Measurements from ENCODE around the gene P2RY6. TPM values are rescaled to one million over a fixed set of nuclear protein-coding genes. Genes with fewer than 3 reads are reported as not detected.

The P2RY6 gene
- total RNA-seq, 2 experiments from 2014 or later, result not detected

- CTCF ChIA-PET, result interaction anchor here (0.6 to 2.8 kb wide), 5 partner anchors 9 to 39 kb away, joined by 3 to 22 read pairs (median 14); partner anchors contain the start of gene ARHGEF17
- Mint-ChIP-seq H3K4me3 (no peak overlapping the region), H3K27ac (no peak overlapping the region)
Measured at GRCh38 chr11:73297702-73298101, 25.6 kb downstream of the P2RY6 start.

GRCh38 chr11:73298233-73298632 lies 26.1 kb downstream of the P2RY6 start:
- ChIA-PET POLR2A (no interaction called here), CTCF (interaction anchor here (0.9 to 2.8 kb wide), 5 partner anchors 9 to 38 kb away, joined by 3 to 22 read pairs (median 14); partner anchors contain the start of gene ARHGEF17)
- no peak for DNase-seq
- no peaks in the 10 kb centered on the region for H3K36me3 Mint-ChIP-seq
- H3K4me1 Mint-ChIP-seq (ENCODE audit: low read depth), result peaks cover 3% of the 10 kb centered on the region
- peaks cover 4% of the 10 kb centered on the region for H3K27me3 Mint-ChIP-seq
- no peak overlapping the region for H3K4me3 Mint-ChIP-seq
- intact Hi-C loops (cut with micrococcal nuclease), result no loop called here
- no peak overlapping the region for H3K27ac Mint-ChIP-seq
- H3K9me3 Mint-ChIP-seq, result no peaks in the 10 kb centered on the region

More at GRCh38 chr11:73297702-73298101, 25.6 kb downstream of the P2RY6 start:
- Mint-ChIP-seq H3K9me3 (no peaks in the 10 kb centered on the region), H3K36me3 (no peaks in the 10 kb centered on the region), H3K4me1 (ENCODE audit: low read depth) (peaks cover 3% of the 10 kb centered on the region), H3K27me3 (peaks cover 4% of the 10 kb centered on the region)
- DNase-seq, result no peak
- POLR2A ChIA-PET, result no interaction called here
- intact Hi-C loops (cut with micrococcal nuclease), result no loop called here

DNA sequence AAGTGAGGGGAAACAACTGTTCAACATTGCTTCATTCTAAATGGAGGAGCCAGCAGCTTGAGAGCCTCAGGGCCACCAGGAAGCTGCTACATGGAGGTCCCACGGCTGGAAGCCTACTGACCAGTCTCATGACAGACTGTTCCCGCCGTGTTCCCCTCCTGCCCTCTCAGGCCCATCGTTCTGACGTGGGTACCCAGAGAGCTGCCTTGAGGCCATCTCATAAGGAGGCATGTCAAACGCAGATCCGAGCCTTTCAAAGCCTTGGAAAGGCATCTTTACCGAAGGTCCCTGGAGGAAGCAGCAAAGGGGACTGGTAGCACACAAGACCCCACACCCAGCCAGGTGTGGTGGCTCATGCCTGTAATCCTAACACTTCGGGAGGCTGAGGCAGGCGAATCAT lies 27.6 kb downstream of the P2RY6 start:
- no peak overlapping the region for H3K27ac Mint-ChIP-seq
- CTCF ChIA-PET, result interaction anchor here (0.6 to 2.8 kb wide), 4 partner anchors 8 to 862 kb away, joined by 3 to 22 read pairs (median 8); partner anchors contain the start of gene ARHGEF17
- no peak for DNase-seq
- peaks cover 3% of the 10 kb centered on the region for H3K4me1 Mint-ChIP-seq (ENCODE audit: low read depth)
- POLR2A ChIA-PET, result interaction anchor here (0.6 kb wide), 1 partner anchor 416 kb away, joined by 5 read pairs; no protein-coding TSS in a partner anchor
- H3K9me3 Mint-ChIP-seq, result no peaks in the 10 kb centered on the region
- peaks cover 5% of the 10 kb centered on the region for H3K27me3 Mint-ChIP-seq
- no peak overlapping the region for H3K4me3 Mint-ChIP-seq
- no peaks in the 10 kb centered on the region for H3K36me3 Mint-ChIP-seq
- intact Hi-C loops (cut with micrococcal nuclease), result no loop called here

DNA sequence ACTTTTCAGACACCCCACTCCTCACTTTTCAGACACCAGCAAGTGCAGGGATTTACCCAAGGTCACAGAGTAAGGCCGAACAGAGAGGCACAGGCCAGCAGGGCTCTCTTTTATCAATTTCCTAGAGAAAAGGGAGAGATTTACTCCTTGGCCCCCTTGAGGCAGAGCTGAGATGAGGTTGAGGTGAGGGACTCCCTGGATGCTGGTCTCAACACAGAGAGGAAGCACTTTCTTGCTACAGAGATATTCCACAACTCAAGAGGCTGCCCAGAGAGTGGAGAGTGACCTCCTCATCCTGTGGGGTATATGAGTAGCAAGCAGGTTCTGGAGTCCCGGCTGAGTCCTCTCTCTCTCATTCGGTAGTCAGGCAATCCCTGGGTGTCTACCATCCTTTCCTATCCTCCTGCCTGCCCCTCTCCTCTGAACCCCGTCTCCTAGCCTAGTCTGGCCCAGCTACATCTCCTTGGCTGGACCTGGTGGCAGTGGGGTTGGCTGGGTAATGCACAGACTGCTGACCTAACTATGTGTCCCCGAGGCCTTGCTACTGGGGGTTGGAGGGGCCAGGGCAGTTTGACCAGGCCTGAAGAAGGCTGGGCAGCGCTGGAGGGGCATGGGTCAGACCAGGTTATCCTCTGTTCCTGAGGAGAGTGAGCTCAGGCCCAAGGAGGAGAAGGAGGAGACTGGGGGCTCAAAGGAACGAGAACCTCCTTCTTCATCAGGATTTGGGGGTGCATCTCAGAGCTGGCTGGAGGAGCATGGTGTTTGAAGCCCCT lies 34.1 kb downstream of the P2RY6 start:
- Mint-ChIP-seq H3K27me3 (peaks cover 11% of the 10 kb centered on the region), H3K36me3 (no peaks in the 10 kb centered on the region), H3K9me3 (no peaks in the 10 kb centered on the region), H3K4me3 (peak overlapping the region; percentile 3), H3K27ac (no peak overlapping the region), H3K4me1 (ENCODE audit: low read depth) (peaks cover 6% of the 10 kb centered on the region)
- ChIA-PET POLR2A (interaction anchor here (1.4 kb wide), 1 partner anchor 29 kb away, joined by 5 read pairs; no protein-coding TSS in a partner anchor), CTCF (interaction anchor here (0.5 to 6.0 kb wide), 22 partner anchors 8 to 604 kb away, joined by 3 to 123 read pairs (median 3); no protein-coding TSS in a partner anchor)
- intact Hi-C loops (cut with micrococcal nuclease), result loop anchor here (5.0 kb wide), 1 partner anchor 86 kb away; no protein-coding TSS in a partner anchor
- no peak for DNase-seq

DNA sequence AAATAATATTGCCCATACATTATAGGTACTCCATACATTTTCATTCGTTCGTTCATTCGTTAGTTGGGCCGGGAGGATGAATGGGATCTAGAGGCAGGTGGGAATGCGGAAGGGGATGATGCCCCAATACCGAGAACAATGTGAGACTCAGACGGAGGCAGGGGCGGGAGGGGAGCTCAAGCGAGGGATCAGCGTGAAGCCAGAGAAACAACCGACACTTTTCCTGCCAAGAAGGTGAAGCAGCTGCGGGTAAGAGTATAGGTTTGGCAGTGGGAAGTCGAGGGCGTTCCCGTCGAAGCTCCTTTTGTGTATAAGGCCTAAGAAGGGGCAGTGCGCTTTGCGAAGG lies 34.8 kb downstream of the P2RY6 start:
- CTCF ChIA-PET, result interaction anchor here (0.5 to 6.0 kb wide), 24 partner anchors 8 to 604 kb away, joined by 3 to 123 read pairs (median 3); no protein-coding TSS in a partner anchor

DNA sequence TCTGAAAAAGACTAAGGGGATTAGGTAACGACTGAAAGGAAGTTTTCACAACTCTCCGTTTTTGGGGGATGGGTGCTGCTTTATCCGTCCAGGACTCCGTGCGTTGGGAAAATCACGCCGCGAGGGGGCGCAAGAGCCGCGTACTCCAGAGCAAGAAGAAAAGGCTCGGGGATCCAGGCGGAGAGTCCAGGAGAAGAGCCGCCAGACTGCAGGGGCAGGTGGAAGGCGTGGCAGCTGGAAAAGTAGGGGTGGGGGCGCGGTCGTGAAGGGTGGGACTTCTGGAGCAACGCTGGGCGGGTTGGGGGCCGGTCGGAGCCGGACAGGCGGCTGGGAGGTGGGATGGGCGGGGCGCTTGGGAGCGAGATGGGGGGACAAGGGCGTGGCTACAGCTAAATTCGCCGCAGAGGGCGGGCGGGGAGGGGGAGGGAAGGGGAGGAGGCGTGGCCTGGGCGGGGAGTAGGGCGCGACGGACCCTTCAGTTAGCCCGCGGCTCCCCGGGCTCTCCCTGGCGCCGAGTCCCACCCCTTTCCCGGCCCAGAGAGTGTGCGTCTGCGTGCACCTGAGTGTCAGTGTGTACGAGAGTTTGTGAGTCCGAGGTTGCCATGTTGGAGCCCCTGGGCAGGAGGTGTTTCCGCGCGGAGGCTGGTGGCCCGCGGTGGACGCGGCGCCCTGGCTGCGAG lies 35.3 kb downstream of the P2RY6 start:
- Mint-ChIP-seq H3K36me3 (no peaks in the 10 kb centered on the region), H3K4me1 (ENCODE audit: low read depth) (peaks cover 6% of the 10 kb centered on the region), H3K9me3 (no peaks in the 10 kb centered on the region), H3K27me3 (peaks cover 8% of the 10 kb centered on the region), H3K4me3 (peak overlapping the region; percentile 74), H3K27ac (no peak overlapping the region)
- intact Hi-C loops (cut with micrococcal nuclease), result loop anchor here (1.0 to 5.0 kb wide), 2 partner anchors 28 to 85 kb away; no protein-coding TSS in a partner anchor
- peak; percentile 93 for DNase-seq
- ChIA-PET POLR2A (interaction anchor here (1.4 kb wide), 1 partner anchor 28 kb away, joined by 5 read pairs; no protein-coding TSS in a partner anchor), CTCF (interaction anchor here (0.6 to 6.0 kb wide), 22 partner anchors 9 to 603 kb away, joined by 3 to 123 read pairs (median 4); no protein-coding TSS in a partner anchor)

More for the DNA sequence above, 34.8 kb downstream of the P2RY6 start:
- peaks cover 6% of the 10 kb centered on the region for H3K4me1 Mint-ChIP-seq (ENCODE audit: low read depth)
- no peak overlapping the region for H3K27ac Mint-ChIP-seq
- DNase-seq, result no peak
- no peaks in the 10 kb centered on the region for H3K36me3 Mint-ChIP-seq
- peaks cover 11% of the 10 kb centered on the region for H3K27me3 Mint-ChIP-seq
- H3K9me3 Mint-ChIP-seq, result no peaks in the 10 kb centered on the region
- POLR2A ChIA-PET, result interaction anchor here (1.4 kb wide), 1 partner anchor 28 kb away, joined by 5 read pairs; no protein-coding TSS in a partner anchor
- intact Hi-C loops (cut with micrococcal nuclease), result loop anchor here (1.0 to 5.0 kb wide), 2 partner anchors 28 to 85 kb away; no protein-coding TSS in a partner anchor
- peak overlapping the region; percentile 74 for H3K4me3 Mint-ChIP-seq

DNA sequence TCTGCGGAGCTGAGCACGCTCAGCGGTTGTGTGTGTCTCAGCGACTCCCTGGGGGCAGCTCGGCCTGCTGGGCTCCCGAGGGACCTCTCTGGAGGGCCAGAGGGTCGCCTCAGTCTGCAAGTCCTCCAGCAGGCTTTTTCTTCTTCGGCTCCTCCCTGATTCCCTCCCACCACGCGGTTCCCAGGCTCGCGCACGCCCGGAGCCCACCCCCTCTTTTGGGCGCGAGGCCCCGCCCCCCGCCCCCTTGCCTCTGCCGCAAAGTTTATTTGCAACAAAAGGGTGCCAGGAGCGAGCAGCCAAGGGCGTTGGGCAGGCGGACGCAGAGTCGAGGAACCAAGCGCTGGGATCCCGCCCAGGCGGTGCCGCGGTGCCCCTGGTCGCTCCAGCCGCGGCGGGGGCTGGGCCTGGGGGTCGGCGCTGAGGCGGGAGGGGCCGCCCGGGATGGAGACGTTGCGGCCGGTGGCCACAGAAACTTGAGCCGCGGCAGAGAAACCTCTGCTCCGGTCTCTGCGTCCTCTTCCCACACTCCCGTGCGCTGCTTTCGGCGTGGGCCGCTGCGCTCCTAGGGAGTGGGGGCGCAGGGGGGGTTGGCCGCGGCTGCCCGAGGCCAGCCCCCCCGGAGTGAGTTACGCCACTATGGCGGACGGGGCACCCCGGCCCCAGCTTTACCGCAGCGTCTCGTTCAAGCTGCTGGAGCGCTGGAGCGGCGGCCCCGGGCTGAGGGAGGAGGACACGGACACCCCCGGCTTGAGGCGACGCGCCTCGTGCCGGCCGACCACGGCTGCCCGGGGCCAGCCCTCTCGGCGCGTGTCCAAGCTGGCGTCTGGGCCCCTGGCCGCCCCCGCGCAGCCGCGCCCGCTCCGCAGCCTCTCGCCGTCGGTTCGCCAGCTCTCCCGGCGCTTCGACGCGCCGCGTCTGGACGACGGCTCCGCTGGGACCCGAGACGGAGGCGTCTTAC lies 36.1 kb downstream of the P2RY6 start, which contains the start of gene ARHGEF17:
ARHGEF17 (plus strand) TSS at position 274 of the 958 bp plus-strand sequence; CDS start at position 637, 363 bp downstream.
- peak; percentile 53 for DNase-seq
- intact Hi-C loops (cut with micrococcal nuclease), result loop anchor here (5.0 kb wide), 1 partner anchor 84 kb away; no protein-coding TSS in a partner anchor
- H3K36me3 Mint-ChIP-seq, result no peaks in the 10 kb centered on the region
- ChIA-PET CTCF (interaction anchor here (0.8 to 6.0 kb wide), 15 partner anchors 9 to 352 kb away, joined by 3 to 123 read pairs (median 6); no protein-coding TSS in a partner anchor), POLR2A (interaction anchor here (1.4 kb wide), 1 partner anchor 27 kb away, joined by 5 read pairs; no protein-coding TSS in a partner anchor)
- H3K9me3 Mint-ChIP-seq, result no peaks in the 10 kb centered on the region
- peak within 1 kb of the TSS; percentile 74 for H3K4me3 Mint-ChIP-seq
- no peak within 1 kb of the TSS for H3K27ac Mint-ChIP-seq
- H3K4me1 Mint-ChIP-seq (ENCODE audit: low read depth), result peaks cover 6% of the 10 kb centered on the region
- peaks cover 8% of the 10 kb centered on the region for H3K27me3 Mint-ChIP-seq

DNA sequence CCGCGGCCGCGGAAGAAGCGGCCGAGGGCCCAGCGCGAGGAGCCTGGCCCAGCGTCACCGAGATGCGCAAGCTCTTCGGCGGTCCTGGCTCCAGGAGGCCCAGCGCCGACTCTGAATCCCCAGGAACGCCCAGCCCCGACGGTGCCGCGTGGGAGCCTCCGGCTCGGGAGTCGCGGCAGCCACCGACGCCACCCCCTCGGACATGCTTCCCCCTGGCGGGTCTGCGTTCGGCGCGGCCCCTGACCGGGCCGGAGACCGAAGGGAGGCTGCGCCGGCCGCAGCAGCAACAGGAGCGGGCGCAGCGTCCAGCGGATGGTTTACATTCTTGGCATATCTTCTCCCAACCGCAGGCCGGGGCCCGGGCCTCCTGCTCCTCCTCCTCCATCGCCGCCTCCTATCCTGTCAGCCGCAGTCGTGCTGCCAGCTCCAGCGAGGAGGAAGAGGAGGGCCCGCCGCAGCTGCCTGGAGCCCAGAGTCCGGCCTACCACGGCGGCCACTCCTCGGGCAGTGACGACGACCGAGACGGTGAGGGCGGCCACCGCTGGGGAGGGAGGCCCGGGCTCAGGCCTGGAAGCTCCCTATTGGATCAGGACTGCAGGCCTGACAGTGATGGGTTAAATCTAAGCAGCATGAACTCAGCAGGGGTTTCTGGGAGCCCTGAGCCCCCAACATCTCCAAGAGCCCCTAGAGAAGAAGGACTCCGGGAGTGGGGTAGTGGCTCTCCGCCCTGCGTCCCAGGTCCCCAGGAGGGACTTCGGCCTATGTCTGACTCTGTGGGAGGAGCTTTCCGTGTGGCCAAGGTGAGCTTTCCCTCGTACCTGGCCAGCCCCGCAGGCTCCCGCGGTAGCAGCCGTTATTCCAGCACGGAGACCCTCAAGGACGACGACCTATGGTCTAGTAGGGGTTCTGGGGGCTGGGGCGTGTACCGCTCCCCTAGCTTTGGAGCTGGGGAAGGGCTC lies 37.1 kb downstream of the P2RY6 start:
- DNase-seq, result no peak
- POLR2A ChIA-PET, result no interaction called here

DNA sequence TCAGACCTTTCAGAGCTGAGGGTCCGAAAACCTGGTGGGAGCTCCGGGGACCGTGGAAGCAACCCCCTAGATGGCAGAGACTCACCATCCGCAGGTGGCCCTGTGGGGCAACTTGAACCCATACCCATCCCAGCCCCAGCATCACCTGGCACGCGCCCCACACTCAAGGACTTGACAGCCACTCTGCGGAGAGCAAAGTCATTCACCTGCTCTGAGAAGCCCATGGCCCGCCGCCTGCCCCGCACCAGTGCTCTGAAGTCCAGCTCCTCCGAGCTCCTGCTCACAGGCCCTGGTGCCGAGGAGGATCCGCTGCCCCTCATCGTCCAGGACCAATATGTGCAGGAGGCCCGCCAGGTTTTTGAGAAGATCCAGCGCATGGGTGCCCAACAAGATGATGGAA lies 37.9 kb downstream of the P2RY6 start:
- Mint-ChIP-seq H3K4me1 (ENCODE audit: low read depth) (peaks cover 6% of the 10 kb centered on the region), H3K9me3 (no peaks in the 10 kb centered on the region), H3K27me3 (peaks cover 6% of the 10 kb centered on the region), H3K4me3 (no peak overlapping the region), H3K27ac (no peak overlapping the region), H3K36me3 (no peaks in the 10 kb centered on the region)
- ChIA-PET CTCF (interaction anchor here (1.2 to 6.0 kb wide), 4 partner anchors 15 to 51 kb away, joined by 3 to 123 read pairs (median 10); no protein-coding TSS in a partner anchor), POLR2A (no interaction called here)
- DNase-seq, result no peak
- intact Hi-C loops (cut with micrococcal nuclease), result no loop called here

More for the DNA sequence above, 37.1 kb downstream of the P2RY6 start:
- H3K4me3 Mint-ChIP-seq, result no peak overlapping the region
- intact Hi-C loops (cut with micrococcal nuclease), result loop anchor here (5.0 kb wide), 1 partner anchor 83 kb away; no protein-coding TSS in a partner anchor
- H3K9me3 Mint-ChIP-seq, result no peaks in the 10 kb centered on the region
- H3K4me1 Mint-ChIP-seq (ENCODE audit: low read depth), result peaks cover 6% of the 10 kb centered on the region
- CTCF ChIA-PET, result interaction anchor here (1.0 to 6.0 kb wide), 4 partner anchors 14 to 50 kb away, joined by 3 to 123 read pairs (median 10); no protein-coding TSS in a partner anchor
- no peak overlapping the region for H3K27ac Mint-ChIP-seq
- no peaks in the 10 kb centered on the region for H3K36me3 Mint-ChIP-seq
- peaks cover 8% of the 10 kb centered on the region for H3K27me3 Mint-ChIP-seq

Data from activated CD4-positive, alpha-beta memory T cell treated with anti-CD3 and anti-CD28 coated beads for 36 hours (primary cell).